Endothelial cell of umbilical vein (primary cell): ENCODE data around the gene MAG. TPM values are rescaled to one million over a fixed set of nuclear protein-coding genes. Genes with fewer than 3 reads are reported as not detected.

Source experiments
- BruUV-seq: library from RNA; stranded (reverse); fragments of 400-500 nt; replicated peaks from 2 replicates; lab custom pipeline; 2021; lab: Mats Ljungman, UMichigan
- CTCF ChIA-PET: fragments of 300-600, 350-600 bp; sonication (Branson Sonifier 250); formaldehyde crosslinking; loops from one replicate; lab custom pipeline; 2021; ENCODE audit warnings: antibody characterized with exemption, inconsistent platforms; lab: Charles Lee
- POLR2A ChIA-PET: fragments of 300-600, 350-600 bp; sonication (Branson Sonifier 250); formaldehyde crosslinking; loops from one replicate; lab custom pipeline; 2021; ENCODE audit warnings: antibody characterized with exemption, inconsistent platforms; lab: Charles Lee
- DNase-seq: peaks from one replicate; pipeline ENCODE4 v3.0.0-alpha.2; 2011; ENCODE audit warnings: low read depth, low spot score
- FAIRE-seq: peaks from 2 replicates; lab custom pipeline; 2011; peaks lifted over from hg19 to GRCh38; lab: Jason Lieb, UNC
- H2AFZ ChIP-seq: 2 replicates; pipeline ENCODE4 v1.6.0; 2012; ENCODE audit warnings: low read depth, low read length, control low read depth, inconsistent platforms
- H3K27ac ChIP-seq: 2 replicates; pipeline ENCODE4 v1.5.1; 2011; ENCODE audit warnings: low read depth, mild to moderate bottlenecking, control low read depth, low read length, moderate library complexity; ENCODE audit not compliant: insufficient read depth
- H3K27me3 ChIP-seq, 2 experiments: 2 replicates each; pipeline versions ENCODE4 v1.6.0 to v1.6.1; 2011; ENCODE audit warnings: low read length in 2 of 2, mixed read lengths in 1 of 2; ENCODE audit not compliant: control insufficient read depth in 2 of 2, insufficient read depth in 2 of 2
- H3K36me3 ChIP-seq, 2 experiments: 2 replicates in 1 of 2; 3 replicates in 1 of 2; pipeline ENCODE4 v1.5.1; 2011; ENCODE audit warnings: low read length in 2 of 2, mild to moderate bottlenecking in 1 of 2, moderate library complexity in 1 of 2; ENCODE audit not compliant: control insufficient read depth in 2 of 2, insufficient read depth in 2 of 2; ENCODE audit errors: extremely low read depth in 1 of 2
- H3K4me1 ChIP-seq: 3 replicates; pipeline ENCODE4 v1.5.1; 2011; ENCODE audit warnings: mild to moderate bottlenecking, low read length; ENCODE audit not compliant: control insufficient read depth, insufficient read depth; ENCODE audit errors: extremely low read depth
- H3K4me2 ChIP-seq: 2 replicates; pipeline ENCODE4 v1.6.1; 2011; ENCODE audit warnings: low read length, control low read depth, mixed read lengths; ENCODE audit not compliant: insufficient read depth
- H3K4me3 ChIP-seq, 3 experiments: fragments of 200-600 bp in 1 of 3; sonication (generic), shearing (Covaris generic) in 1 of 3; replicated peaks in 1 of 3; 2 replicates each; pipeline ENCODE4 v1.5.1; 2011 to 2016; ENCODE audit warnings: control low read depth in 3 of 3, low read length in 3 of 3, mild to moderate bottlenecking in 2 of 3, inconsistent platforms in 1 of 3, low read depth in 1 of 3, moderate library complexity in 1 of 3; ENCODE audit not compliant: insufficient read depth in 1 of 3
- H3K79me2 ChIP-seq: 2 replicates; pipeline ENCODE4 v1.6.0; 2012; ENCODE audit warnings: low read length, inconsistent platforms; ENCODE audit not compliant: control insufficient read depth, insufficient read depth
- H3K9ac ChIP-seq: replicated peaks from 2 replicates; pipeline ENCODE3; 2011; ENCODE audit warnings: low read length, control low read depth; ENCODE audit not compliant: insufficient read depth; ENCODE audit errors: extremely low read depth
- H3K9me1 ChIP-seq: replicated peaks from 3 replicates; pipeline ENCODE4 v1.6.0; 2011; ENCODE audit warnings: mild to moderate bottlenecking, low read length; ENCODE audit not compliant: control insufficient read depth, insufficient read depth; ENCODE audit errors: extremely low read depth
- H3K9me3 ChIP-seq: replicated peaks from 2 replicates; pipeline ENCODE4 v1.5.1; 2012; ENCODE audit warnings: low read length, inconsistent platforms; ENCODE audit not compliant: control insufficient read depth, insufficient read depth
- H4K20me1 ChIP-seq: replicated peaks from 2 replicates; pipeline ENCODE3; 2011; ENCODE audit warnings: mild to moderate bottlenecking, low read length; ENCODE audit not compliant: control insufficient read depth, insufficient read depth; ENCODE audit errors: extremely low read depth
- EZH2 ChIP-seq: IDR thresholded peaks from 2 replicates; pipeline ENCODE4 v1.6.1; 2012; ENCODE audit warnings: borderline replicate concordance, low read depth, mild to moderate bottlenecking, moderate library complexity, low read length, inconsistent platforms; ENCODE audit not compliant: severe bottlenecking
- FOS ChIP-seq: IDR thresholded peaks from 2 replicates; pipeline ENCODE4 v1.6.1; 2011; ENCODE audit warnings: mild to moderate bottlenecking, low read length, moderate library complexity, borderline replicate concordance; ENCODE audit not compliant: insufficient read depth
- GATA2 ChIP-seq: IDR thresholded peaks from 2 replicates; pipeline ENCODE4 v1.7.0; 2011; ENCODE audit warnings: low read depth, mild to moderate bottlenecking, moderate library complexity, mixed read lengths, low read length; ENCODE audit not compliant: insufficient read length, insufficient read depth
- JUN ChIP-seq: IDR thresholded peaks from 2 replicates; pipeline ENCODE4 v1.6.1; 2011; ENCODE audit warnings: borderline replicate concordance, low read depth; ENCODE audit not compliant: insufficient read length, insufficient read depth
- MYC ChIP-seq: IDR thresholded peaks from one replicate; pipeline ENCODE4 v1.6.1; 2011; ENCODE audit warnings: mild to moderate bottlenecking, low read depth, low read length
- POLR2A ChIP-seq: IDR thresholded peaks from 2 replicates; pipeline ENCODE4 v1.6.1; 2012; ENCODE audit warnings: low read depth, mild to moderate bottlenecking, control low read depth, low read length
- POLR2AphosphoS5 ChIP-seq: IDR thresholded peaks from 2 replicates; pipeline ENCODE4 v1.6.1; 2012; ENCODE audit warnings: low read depth, mild to moderate bottlenecking, control low read depth, low read length, moderate library complexity; ENCODE audit not compliant: insufficient read depth
- dilution Hi-C: fragments of 300-500 bp; cut with MboI; formaldehyde crosslinking; loops from one replicate; pipeline ENCODE4 v1.15.0; 2019; ENCODE audit warnings: low sequenced_read_pairs; ENCODE audit not compliant: extremely low pct_ligation_motif_present
- intact Hi-C: fragments of 100-400 bp; cut with micrococcal nuclease; formaldehyde crosslinking; loops from one replicate; pipeline ENCODE4 v1.10.0; 2022
- polyA plus RNA-seq, 4 experiments: library from polyadenylated mRNA; depleted of rRNA in 3 of 4; stranded (reverse) in 3 of 4; unstranded in 1 of 4; fragments of >200 nt; gene quantifications; 2 replicates each; pipeline versions ENCODE4 v1.2.1 to v1.2.3, GENCODE V29; 2011 to 2012; ENCODE audit warnings: missing spikeins in 1 of 4
- total RNA-seq: library from RNA; stranded (reverse); gene quantifications from 2 replicates; pipeline ENCODE4 v1.2.3, GENCODE V29; 2021
- TF ChIP-seq, protein P1 (sequence below), 2 donors: IDR thresholded peaks; 1 replicate in 1 of 2; 2 replicates in 1 of 2; pipeline ENCODE4 v1.5.1; 2011; ENCODE audit warnings: low read length in 2 of 2, mild to moderate bottlenecking in 2 of 2, moderate library complexity in 2 of 2, control low read depth in 1 of 2, inconsistent platforms in 1 of 2, low read depth in 1 of 2; ENCODE audit not compliant: insufficient read depth in 1 of 2; ENCODE audit errors: extremely low read depth in 1 of 2
- TF ChIP-seq, protein P2 (sequence below): IDR thresholded peaks from 2 replicates; pipeline ENCODE4 v1.6.1; 2011; ENCODE audit not compliant: insufficient read depth, insufficient read length

The MAG gene
- total and polyA plus RNA-seq, 2 donors (not counting 3 experiments of a cell fraction or from before 2014, with no cell fraction given): not detected

DNA sequence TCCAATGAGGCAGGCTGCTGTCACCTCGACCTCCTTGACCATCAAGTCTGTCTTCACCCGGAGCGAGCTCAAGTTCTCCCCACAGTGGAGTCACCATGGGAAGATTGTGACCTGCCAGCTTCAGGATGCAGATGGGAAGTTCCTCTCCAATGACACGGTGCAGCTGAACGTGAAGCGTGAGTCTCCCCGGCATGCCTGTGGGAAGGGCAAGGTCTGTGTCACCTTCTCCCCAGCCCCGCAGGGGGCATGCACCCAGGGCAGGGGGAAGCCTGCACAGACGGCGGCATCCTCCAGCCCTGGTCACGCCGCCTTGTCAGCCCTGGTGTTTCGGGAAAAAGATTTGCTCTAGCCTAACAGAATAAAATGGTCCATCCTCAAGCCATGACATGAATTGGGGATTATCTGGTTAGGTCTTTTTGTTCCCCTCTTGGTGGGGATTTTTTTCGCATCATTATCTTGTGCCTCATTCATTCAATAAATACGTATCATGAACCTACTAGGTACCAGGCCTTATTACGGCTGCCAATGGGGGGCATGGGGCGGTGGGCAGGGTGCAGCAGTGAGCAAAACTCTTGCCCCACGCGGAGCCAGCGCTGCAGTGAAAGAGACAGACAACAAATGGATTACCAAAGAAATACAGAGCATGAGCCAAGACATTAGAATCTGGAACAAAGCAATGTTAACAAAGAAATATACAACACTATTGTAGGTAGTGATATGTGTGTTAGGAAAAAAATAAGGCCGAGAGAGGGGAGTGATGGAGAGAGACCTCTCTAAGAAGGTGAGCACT lies 44.4 kb downstream of the MAG start:
- Histone ChIP-seq H3K9me1 (no peaks in the 10 kb centered on the region), H3K9me3 (no peaks in the 10 kb centered on the region), H4K20me1 (no peaks in the 10 kb centered on the region), H3K4me3 (no peak overlapping the region), H3K4me1 (no peaks in the 10 kb centered on the region), H3K27me3 (no peaks in the 10 kb centered on the region), H3K9ac (no peak overlapping the region), H3K79me2 (no peaks in the 10 kb centered on the region), H3K36me3 (no peaks in the 10 kb centered on the region), H3K4me2 (no peak overlapping the region), H3K27ac (no peak overlapping the region), H2AFZ (no peak overlapping the region)
- ChIA-PET CTCF (no interaction called here), POLR2A (no interaction called here)
- dilution Hi-C loops (no loop called here), intact Hi-C loops (no loop called here)
- TF ChIP-seq POLR2A (no peak), MYC (no peak), POLR2AphosphoS5 (no peak), EZH2 (no peak), FOS (no peak), GATA2 (no peak), JUN (no peak)
- TF ChIP-seq, protein P1, sequence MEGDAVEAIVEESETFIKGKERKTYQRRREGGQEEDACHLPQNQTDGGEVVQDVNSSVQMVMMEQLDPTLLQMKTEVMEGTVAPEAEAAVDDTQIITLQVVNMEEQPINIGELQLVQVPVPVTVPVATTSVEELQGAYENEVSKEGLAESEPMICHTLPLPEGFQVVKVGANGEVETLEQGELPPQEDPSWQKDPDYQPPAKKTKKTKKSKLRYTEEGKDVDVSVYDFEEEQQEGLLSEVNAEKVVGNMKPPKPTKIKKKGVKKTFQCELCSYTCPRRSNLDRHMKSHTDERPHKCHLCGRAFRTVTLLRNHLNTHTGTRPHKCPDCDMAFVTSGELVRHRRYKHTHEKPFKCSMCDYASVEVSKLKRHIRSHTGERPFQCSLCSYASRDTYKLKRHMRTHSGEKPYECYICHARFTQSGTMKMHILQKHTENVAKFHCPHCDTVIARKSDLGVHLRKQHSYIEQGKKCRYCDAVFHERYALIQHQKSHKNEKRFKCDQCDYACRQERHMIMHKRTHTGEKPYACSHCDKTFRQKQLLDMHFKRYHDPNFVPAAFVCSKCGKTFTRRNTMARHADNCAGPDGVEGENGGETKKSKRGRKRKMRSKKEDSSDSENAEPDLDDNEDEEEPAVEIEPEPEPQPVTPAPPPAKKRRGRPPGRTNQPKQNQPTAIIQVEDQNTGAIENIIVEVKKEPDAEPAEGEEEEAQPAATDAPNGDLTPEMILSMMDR (IDR thresholded peaks at IDR 0.05; ENCODE audit: extremely low read depth in 1 of 2, insufficient read depth in 1 of 2, low read depth in 1 of 2, low read length in 2 of 2): no peak
- TF ChIP-seq, protein P2, sequence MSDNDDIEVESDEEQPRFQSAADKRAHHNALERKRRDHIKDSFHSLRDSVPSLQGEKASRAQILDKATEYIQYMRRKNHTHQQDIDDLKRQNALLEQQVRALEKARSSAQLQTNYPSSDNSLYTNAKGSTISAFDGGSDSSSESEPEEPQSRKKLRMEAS: no peak
- no peak for FAIRE-seq
- BruUV-seq: no TSS peak
- DNase-seq: no peak
